MG63 (cell line): ENCODE results near the gene DCLK3. TPM values are rescaled to one million over a fixed set of nuclear protein-coding genes. Genes with fewer than 3 reads are reported as not detected.
A peak's percentile ranks its signal among the peaks of the same experiment; 100 is the strongest.

Experiments used
- DNase-seq: peaks from one replicate; pipeline ENCODE4 v3.0.0-alpha.2; 2020
- H3K27me3 ChIP-seq: fragments of 250-450 bp; sonication (Bioruptor Pico); 2 replicates; pipeline ENCODE4 v1.5.1; 2020; ENCODE audit warnings: mild to moderate bottlenecking, moderate library complexity
- H3K36me3 ChIP-seq: fragments of 250-450 bp; sonication (Bioruptor Pico); 2 replicates; pipeline ENCODE4 v1.5.1; 2020; ENCODE audit warnings: mild to moderate bottlenecking, moderate library complexity
- H3K4me3 ChIP-seq: fragments of 250-450 bp; sonication (Bioruptor Pico); 2 replicates; pipeline ENCODE4 v1.5.1; 2020; ENCODE audit warnings: mild to moderate bottlenecking, moderate library complexity
- H3K9me3 ChIP-seq: fragments of 250-450 bp; sonication (Bioruptor Pico); 2 replicates; pipeline ENCODE4 v1.5.1; 2020; ENCODE audit warnings: mild to moderate bottlenecking, moderate library complexity
- total RNA-seq: library from RNA; depleted of rRNA; stranded (reverse); fragments of >200 nt; shearing (Covaris generic); gene quantifications from 2 replicates; pipeline ENCODE4 v1.2.3, GENCODE V29; 2014; ENCODE audit warnings: low replicate concordance

Gene DCLK3
- total RNA-seq, 1 experiment from 2014 or later, result not detected

- Histone ChIP-seq H3K27me3 (no peaks in the 10 kb centered on the region), H3K36me3 (no peaks in the 10 kb centered on the region), H3K9me3 (no peaks in the 10 kb centered on the region), H3K4me3 (no peak overlapping the region)
- DNase-seq, result no peak
Observed at GRCh38 chr3:36696799-36697198, 67.6 kb downstream of the DCLK3 start.

GRCh38 chr3:36695769-36696137, 68.6 kb downstream of the DCLK3 start:
- H3K27me3 ChIP-seq, result no peaks in the 10 kb centered on the region
- H3K4me3 ChIP-seq, result no peak overlapping the region
- DNase-seq, result peak; percentile 49
- no peaks in the 10 kb centered on the region for H3K9me3 ChIP-seq
- no peaks in the 10 kb centered on the region for H3K36me3 ChIP-seq

- Histone ChIP-seq H3K27me3 (no peaks in the 10 kb centered on the region), H3K4me3 (no peak overlapping the region), H3K9me3 (no peaks in the 10 kb centered on the region), H3K36me3 (no peaks in the 10 kb centered on the region)
- no peak for DNase-seq
Observed at GRCh38 chr3:36695113-36695768, 69.1 kb downstream of the DCLK3 start.

- H3K36me3 ChIP-seq, result no peaks in the 10 kb centered on the region
- DNase-seq, result no peak
- no peaks in the 10 kb centered on the region for H3K27me3 ChIP-seq
- no peak overlapping the region for H3K4me3 ChIP-seq
- H3K9me3 ChIP-seq, result no peaks in the 10 kb centered on the region
Observed at GRCh38 chr3:36693670-36694069, 70.7 kb downstream of the DCLK3 start.

- H3K36me3 ChIP-seq, result no peaks in the 10 kb centered on the region
- no peaks in the 10 kb centered on the region for H3K27me3 ChIP-seq
- no peak overlapping the region for H3K4me3 ChIP-seq
- H3K9me3 ChIP-seq, result no peaks in the 10 kb centered on the region
- no peak for DNase-seq
Observed at GRCh38 chr3:36689560-36689959, 74.8 kb downstream of the DCLK3 start.

GRCh38 chr3:36688815-36689214, 75.5 kb downstream of the DCLK3 start:
- Histone ChIP-seq H3K4me3 (no peak overlapping the region), H3K36me3 (no peaks in the 10 kb centered on the region), H3K27me3 (no peaks in the 10 kb centered on the region), H3K9me3 (no peaks in the 10 kb centered on the region)
- no peak for DNase-seq

GRCh38 chr3:36686516-36686915, 77.8 kb downstream of the DCLK3 start:
- H3K9me3 ChIP-seq, result peaks cover 3% of the 10 kb centered on the region; the same call in 1 of the 2 replicates
- no peaks in the 10 kb centered on the region for H3K36me3 ChIP-seq
- no peaks in the 10 kb centered on the region for H3K27me3 ChIP-seq
- H3K4me3 ChIP-seq, result no peak overlapping the region
- DNase-seq, result no peak

GRCh38 chr3:36681867-36682266, 82.5 kb downstream of the DCLK3 start:
- Histone ChIP-seq H3K36me3 (no peaks in the 10 kb centered on the region), H3K9me3 (peaks cover 19% of the 10 kb centered on the region), H3K4me3 (no peak overlapping the region), H3K27me3 (no peaks in the 10 kb centered on the region)
- DNase-seq, result no peak

GRCh38 chr3:36680952-36681351, 83.4 kb downstream of the DCLK3 start:
- no peaks in the 10 kb centered on the region for H3K36me3 ChIP-seq
- DNase-seq, result no peak
- peaks cover 19% of the 10 kb centered on the region for H3K9me3 ChIP-seq
- no peaks in the 10 kb centered on the region for H3K27me3 ChIP-seq
- no peak overlapping the region for H3K4me3 ChIP-seq

GRCh38 chr3:36679384-36680200, 84.8 kb downstream of the DCLK3 start:
- H3K9me3 ChIP-seq, result peaks cover 19% of the 10 kb centered on the region
- no peak overlapping the region for H3K4me3 ChIP-seq
- no peaks in the 10 kb centered on the region for H3K27me3 ChIP-seq
- H3K36me3 ChIP-seq, result no peaks in the 10 kb centered on the region
- no peak for DNase-seq

GRCh38 chr3:36678216-36679013, 85.9 kb downstream of the DCLK3 start:
- peaks cover 19% of the 10 kb centered on the region for H3K9me3 ChIP-seq
- DNase-seq, result no peak
- no peak overlapping the region for H3K4me3 ChIP-seq
- H3K27me3 ChIP-seq, result no peaks in the 10 kb centered on the region
- no peaks in the 10 kb centered on the region for H3K36me3 ChIP-seq

- peaks cover 19% of the 10 kb centered on the region for H3K9me3 ChIP-seq
- no peaks in the 10 kb centered on the region for H3K36me3 ChIP-seq
- H3K27me3 ChIP-seq, result no peaks in the 10 kb centered on the region
- DNase-seq, result peak; percentile 81
- H3K4me3 ChIP-seq, result no peak overlapping the region
Observed at GRCh38 chr3:36677331-36678007, 86.9 kb downstream of the DCLK3 start.

GRCh38 chr3:36674816-36675215, 89.5 kb downstream of the DCLK3 start:
- no peak for DNase-seq
- H3K4me3 ChIP-seq, result no peak overlapping the region
- H3K36me3 ChIP-seq, result no peaks in the 10 kb centered on the region
- H3K27me3 ChIP-seq, result no peaks in the 10 kb centered on the region
- H3K9me3 ChIP-seq, result peaks cover 10% of the 10 kb centered on the region

GRCh38 chr3:36669764-36670163, 94.6 kb downstream of the DCLK3 start:
- Histone ChIP-seq H3K36me3 (no peaks in the 10 kb centered on the region), H3K9me3 (no peaks in the 10 kb centered on the region), H3K27me3 (no peaks in the 10 kb centered on the region), H3K4me3 (no peak overlapping the region)
- no peak for DNase-seq

- H3K9me3 ChIP-seq, result no peaks in the 10 kb centered on the region
- H3K27me3 ChIP-seq, result no peaks in the 10 kb centered on the region
- no peak overlapping the region for H3K4me3 ChIP-seq
- DNase-seq, result no peak
- no peaks in the 10 kb centered on the region for H3K36me3 ChIP-seq
Observed at GRCh38 chr3:36666166-36666565, 98.2 kb downstream of the DCLK3 start.

- Histone ChIP-seq H3K36me3 (no peaks in the 10 kb centered on the region), H3K9me3 (no peaks in the 10 kb centered on the region), H3K4me3 (no peak overlapping the region), H3K27me3 (no peaks in the 10 kb centered on the region)
- peak; percentile 17 for DNase-seq
Observed at GRCh38 chr3:36663666-36664291, 100.6 kb downstream of the DCLK3 start.
